C1 segment of cervical spinal cord (tissue), 14 donors: Measurements from ENCODE around the gene GNAO1.

Experiments used
- DNase-seq, 14 donors: peaks; one replicate each; lab custom pipeline; 2025; lab: John Stamatoyannopoulos, UW

The GNAO1 gene

GRCh38 chr16:56332464-56333079 lies 141.3 kb downstream of the GNAO1 start:
- DNase-seq = peak in 11 of 14 donors; percentile 14 to 72 (median 45)

DNA sequence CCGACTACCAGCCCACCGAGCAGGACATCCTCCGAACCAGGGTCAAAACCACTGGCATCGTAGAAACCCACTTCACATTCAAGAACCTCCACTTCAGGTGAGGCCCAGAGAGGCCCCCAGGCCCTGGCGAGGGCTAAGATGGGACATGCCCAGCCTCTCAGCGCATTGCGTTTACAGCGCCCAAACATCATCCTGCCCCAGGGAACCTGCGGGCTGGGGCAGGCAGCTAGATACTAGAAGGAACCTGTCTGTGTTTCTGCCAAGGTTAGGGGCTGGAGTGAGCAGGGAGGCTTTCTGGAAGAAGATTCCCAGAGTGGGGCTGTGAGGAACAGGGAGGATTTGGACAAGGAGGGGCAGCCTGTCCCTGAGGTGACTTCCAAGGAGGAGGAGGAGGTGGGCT lies 143.5 kb downstream of the GNAO1 start:
- DNase-seq = no peak

GRCh38 chr16:56336071-56336688 lies 144.9 kb downstream of the GNAO1 start:
- no peak for DNase-seq

- DNase-seq = no peak
Observed at GRCh38 chr16:56336711-56337110, 145.4 kb downstream of the GNAO1 start.

GRCh38 chr16:56337131-56337857 lies 146.0 kb downstream of the GNAO1 start:
- no peak for DNase-seq

GRCh38 chr16:56337858-56338325 lies 146.6 kb downstream of the GNAO1 start:
- DNase-seq = no peak

DNA sequence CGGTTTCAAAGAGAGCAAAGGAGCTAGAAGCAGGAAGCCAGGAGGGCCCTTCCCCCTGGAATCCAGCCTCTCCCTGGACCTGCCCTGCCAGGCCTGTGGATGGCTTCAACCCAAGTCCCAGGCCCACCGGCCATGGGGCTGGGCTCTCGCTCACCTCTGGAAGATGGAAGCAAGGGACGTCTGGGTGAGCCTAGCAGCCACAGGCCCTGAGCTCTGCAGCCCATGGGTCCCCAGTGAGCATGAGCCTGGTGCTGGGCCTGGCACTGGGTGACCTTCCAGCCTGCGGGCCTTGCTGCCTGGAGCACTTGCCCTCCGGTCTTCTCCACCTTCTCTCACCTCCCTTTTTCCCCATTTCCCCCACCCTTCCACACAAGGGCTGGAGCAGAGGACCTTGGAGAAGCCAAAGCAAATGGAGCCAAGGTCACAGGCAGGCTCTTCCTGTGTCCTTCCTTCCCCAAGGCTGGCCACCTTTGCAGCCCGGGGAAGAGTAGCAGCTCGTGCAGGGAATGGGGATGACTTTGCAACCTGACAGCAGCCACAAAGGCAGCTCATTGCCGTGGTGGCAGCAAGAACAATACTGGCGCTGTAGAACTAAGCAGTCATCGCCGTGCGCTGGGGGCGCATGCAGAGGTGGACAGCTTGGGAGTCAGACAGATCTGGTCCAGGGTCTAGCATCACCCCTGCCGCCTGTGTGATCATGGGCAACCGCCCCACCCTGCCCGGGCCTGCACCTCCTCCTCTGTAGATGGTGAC lies 147.5 kb downstream of the GNAO1 start:
- DNase-seq = no peak

DNA sequence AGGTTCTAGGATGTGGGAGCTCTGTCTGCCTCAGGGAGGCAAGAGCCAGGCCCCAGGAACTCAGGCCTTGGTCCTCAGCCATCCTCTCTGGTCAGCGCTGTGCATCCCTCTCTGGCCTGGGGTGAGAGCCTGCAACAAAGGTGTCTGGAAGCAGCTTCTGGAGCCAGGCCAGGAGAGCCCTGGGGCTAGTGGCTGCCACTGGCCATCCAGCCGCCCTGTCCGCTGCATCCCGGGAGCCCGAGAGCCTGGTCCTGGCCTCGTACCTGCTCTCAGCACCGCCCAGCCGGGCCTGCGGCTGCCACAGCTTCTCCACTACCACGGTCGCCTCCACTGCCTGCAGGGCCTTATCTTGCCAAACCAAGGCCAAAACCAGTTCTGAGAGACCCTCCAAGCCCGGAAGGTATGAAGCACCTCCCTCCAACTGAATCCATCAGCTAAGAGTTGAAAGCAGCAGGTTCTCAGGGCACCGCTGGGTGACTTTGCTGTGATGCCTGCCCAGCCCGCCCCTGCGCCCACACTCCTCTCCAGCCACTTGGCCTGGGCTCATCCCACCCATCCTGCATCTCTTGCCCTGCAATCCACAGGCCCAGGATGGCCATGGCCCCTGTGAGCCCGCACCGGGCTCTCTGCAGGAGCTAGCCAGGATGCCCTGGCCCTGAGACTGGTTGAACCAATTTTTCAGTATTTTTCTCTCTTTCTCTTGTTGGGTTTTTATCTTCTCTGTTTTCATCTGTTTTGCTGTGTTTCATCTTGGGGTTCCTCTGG lies 148.3 kb downstream of the GNAO1 start:
- DNase-seq = no peak

- DNase-seq = no peak
Observed at GRCh38 chr16:56340416-56340815, 149.1 kb downstream of the GNAO1 start.

DNA sequence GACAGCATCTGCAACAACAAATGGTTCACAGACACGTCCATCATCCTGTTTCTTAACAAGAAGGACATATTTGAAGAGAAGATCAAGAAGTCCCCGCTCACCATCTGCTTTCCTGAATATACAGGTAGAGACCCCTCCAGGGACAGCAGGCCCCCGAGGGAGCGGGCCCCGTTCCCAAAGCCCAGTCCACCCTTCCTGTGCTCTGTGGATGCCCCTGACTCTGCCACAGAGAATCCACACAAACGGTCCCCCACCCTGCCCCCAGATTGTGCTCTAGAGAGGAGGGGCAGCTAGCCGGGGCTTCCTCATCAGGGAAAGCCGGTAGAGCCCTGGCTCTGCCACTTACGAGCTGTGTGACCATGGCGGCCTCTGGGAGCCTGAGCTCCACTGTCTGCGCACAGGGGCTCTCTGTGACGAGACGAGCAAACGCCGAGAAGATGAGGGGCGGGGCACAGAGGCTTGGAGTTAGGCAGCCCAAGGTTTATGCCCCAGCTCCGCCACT lies 149.6 kb downstream of the GNAO1 start:
- no peak for DNase-seq

GRCh38 chr16:56341656-56342399 lies 150.5 kb downstream of the GNAO1 start:
- no peak for DNase-seq

DNA sequence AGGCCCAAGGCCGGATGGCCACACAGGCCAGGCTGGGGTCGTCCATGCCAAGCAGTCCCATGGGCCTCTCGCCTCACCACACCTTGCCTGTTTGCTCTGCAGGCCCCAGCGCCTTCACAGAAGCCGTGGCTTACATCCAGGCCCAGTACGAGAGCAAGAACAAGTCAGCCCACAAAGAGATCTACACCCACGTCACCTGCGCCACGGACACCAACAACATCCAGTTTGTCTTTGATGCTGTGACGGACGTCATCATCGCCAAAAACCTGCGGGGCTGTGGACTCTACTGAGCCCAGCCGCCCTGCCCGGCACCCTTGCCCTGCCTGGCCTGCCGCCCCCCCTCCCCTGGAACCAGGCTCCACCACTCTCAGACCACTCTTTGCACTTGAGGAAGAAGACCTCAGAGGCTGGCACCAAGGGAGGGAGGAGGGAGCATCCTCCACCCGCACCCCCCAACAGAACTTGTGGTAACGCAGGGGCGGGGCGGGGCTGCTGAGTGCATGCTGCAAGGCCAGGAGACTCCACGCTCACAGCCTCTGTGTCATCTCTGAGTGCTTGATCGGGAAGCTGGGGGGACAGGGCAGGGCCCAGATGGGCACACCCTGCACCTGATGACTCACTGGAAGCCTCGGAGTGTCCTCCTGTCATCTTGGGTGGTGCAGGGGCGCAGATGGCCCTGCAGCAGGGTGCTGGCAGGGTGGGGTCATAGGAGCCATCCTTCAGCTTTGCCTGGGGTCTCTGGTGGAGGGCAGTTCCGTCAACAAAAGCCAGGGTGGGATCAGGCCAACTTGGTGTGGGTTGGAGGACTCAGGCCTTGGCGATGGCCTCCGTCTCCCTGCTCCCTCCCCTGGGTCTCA lies 152.6 kb downstream of the GNAO1 start:
- no peak for DNase-seq

DNA sequence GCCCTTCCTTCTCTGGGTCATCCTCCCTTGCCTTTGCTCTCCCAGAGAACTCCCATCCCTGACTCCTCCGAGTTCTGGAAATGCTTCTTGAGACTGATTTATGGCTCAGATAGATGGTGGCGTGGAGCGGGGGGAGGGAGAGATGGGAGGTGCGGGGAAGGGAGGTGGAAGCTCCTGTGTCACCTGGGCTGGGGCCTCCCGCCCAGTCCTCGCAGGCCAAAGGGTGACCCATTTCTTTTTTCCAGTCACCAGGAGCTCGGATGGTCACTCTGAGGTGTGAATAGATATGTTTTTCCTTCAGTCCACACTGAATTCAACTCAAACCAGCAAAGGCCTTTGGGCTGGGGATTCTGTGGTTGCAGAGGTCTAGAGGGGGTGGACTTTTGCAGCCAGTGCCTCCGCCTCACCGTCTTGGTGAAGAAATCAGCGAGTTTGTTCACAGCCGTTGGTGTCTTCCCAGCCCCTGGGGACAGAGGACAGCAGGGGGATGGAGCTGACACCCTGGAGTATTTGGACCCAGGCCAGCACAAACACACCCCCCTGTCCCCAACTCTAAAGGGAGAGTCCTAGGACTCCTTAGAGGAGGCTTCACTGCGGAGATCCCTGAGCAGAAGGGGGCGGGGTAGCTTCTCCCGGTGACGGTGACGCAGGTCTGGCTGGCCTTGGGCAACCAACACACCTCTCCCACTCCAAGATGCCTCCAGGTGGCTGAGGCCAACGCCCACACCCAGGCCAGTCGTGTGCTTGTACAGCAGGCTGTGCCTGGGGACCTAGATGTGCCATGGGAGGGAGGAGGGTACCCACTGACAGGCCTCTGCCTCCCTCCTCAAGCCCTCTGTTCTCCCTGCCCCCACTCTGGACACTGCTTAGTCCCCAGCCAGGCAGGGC lies 153.5 kb downstream of the GNAO1 start:
- no peak for DNase-seq

DNA sequence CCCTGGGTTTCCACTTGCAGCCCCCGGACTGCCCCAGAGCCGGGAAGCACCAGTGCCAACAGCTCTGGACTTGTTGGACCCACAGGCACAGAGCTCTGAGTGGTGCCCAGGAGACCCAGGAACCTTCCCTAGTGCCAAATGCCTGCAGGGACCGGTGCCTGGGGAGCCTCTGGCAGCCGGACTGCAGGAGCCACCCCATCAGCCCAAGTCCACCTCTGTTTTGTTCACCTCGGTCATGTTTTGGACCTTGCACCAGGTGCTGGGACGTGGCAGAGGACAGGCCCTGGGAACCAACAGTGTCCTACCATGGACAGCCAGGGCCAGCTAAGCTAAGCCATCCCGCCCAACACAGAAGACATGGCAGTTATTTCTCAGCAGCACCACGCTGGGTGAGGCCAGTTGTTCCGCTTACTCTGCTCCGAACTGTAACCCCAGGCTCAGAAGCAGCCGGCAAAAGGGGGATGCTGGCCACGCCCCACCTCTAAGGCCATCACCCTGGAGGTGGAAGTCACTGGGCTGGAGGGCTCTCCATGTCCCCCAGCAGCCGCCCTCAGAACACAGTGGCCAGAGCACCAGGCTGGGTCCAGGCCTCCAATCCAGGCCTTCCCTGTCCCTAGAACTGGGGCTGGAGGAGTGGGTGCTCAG lies 154.2 kb downstream of the GNAO1 start:
- DNase-seq = no peak

DNA sequence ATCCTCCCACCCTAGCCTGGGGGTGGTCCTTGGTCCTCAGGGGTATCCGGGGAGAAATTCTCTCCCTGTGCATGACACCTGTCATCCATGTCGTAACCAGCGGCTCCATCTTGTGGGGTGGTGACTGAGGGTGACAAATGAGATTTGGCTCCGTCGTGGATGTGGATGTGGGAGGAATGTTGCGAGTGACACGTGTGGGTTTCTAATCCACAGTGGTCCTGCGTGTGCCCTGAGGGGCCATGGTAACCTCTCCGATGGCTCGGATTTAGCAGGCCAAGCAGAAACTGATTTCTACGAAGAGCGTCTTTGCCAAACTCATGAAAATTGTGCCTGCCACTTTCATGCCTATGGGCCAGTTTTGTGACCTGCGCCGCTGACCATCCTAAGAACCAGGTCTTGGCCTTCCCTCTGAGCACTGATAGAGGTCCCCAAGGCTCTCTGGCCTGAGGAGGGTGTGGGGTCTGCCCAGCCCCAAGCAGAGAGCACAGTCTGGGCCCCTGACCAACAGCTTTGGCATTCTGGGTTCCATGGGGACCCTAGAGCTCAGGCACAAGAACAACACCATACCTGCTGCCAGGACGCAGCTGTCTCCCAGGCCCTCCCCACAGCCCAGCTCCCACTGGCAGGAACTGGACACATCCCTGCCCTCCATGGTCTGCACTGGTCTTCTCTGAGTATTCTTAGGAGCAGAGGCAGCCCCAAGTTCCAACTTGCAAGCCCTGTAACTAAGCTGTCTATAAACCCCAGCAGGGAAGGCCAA lies 155.0 kb downstream of the GNAO1 start:
- no peak for DNase-seq

DNA sequence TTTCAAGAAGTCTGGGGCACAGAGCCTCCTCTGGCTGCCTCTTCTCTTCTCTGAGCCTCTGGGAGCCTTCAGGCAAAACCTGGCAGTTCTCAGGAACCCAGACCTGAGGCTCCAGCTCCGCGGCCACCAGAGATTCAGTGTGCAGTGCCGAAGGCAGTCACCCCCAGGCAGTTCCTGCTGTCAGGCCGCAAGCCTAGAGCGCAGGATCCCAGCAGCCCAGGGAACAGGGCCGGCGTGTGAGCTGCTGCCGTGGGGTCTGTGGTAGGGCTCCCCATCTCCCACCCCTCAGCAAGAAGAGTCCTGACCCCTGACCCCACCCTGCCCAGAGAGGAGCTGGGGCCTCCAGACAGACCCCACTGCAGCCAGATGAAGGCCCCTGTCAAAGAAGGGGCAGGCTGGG lies 155.9 kb downstream of the GNAO1 start:
- DNase-seq = no peak

DNA sequence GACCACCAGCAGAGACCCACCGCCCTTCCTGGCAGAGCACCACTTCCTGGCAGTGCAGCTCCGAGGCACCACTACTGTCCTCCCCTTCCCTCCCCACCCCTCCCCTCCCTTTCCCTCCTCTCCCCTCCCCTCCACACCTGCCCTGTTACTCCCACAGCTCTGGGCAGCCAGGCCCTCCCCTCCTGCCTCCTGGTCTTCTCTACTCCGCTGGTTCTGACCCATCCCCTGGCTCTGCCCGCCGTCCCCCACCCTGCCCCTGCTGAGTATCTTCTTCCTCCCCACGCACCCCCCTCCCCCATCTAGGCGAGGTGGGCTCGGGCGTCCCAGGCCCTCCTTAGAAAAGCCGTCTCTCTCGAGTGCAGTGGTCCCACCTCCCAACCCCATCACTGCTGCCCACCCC lies 156.4 kb downstream of the GNAO1 start:
- DNase-seq = no peak
